ENCODE results near the gene ORC1.
"Not testable (repeated sequence)": the region's sequence is repeated elsewhere in the genome, so short reads cannot be mapped to it uniquely, and the experiment has no call there.

The ORC1 gene

GRCh38 chr1:52414942-52415341 is 10.7 kb upstream of the ORC1 start:
- DNase-seq (ENCODE audit: insufficient read length, low spot score) (no peak), FAIRE-seq (no peak)
- no peak for TF ChIP-seq POLR2A (IDR thresholded peaks at IDR 0.05; ENCODE audit: low read depth, low read length)

GRCh38 chr1:52413410-52413989 is 9.3 kb upstream of the ORC1 start:
- TF ChIP-seq POLR2A (IDR thresholded peaks at IDR 0.05; ENCODE audit: low read depth, low read length): no peak
- no peak for FAIRE-seq
- DNase-seq (ENCODE audit: insufficient read length, low spot score): no peak

- TF ChIP-seq POLR2A (IDR thresholded peaks at IDR 0.05; ENCODE audit: low read depth, low read length): no peak
- FAIRE-seq: no peak
- no peak for DNase-seq (ENCODE audit: insufficient read length, low spot score)
Observed at GRCh38 chr1:52404975-52405338, 734 bp upstream of the ORC1 start.

- no peak for TF ChIP-seq POLR2A (IDR thresholded peaks at IDR 0.05; ENCODE audit: low read depth, low read length)
- peak; percentile 74 for FAIRE-seq
- peak; percentile 52 for DNase-seq (ENCODE audit: insufficient read length, low spot score)
Observed at GRCh38 chr1:52403566-52404115, 582 bp downstream of the ORC1 start.

- no peak for TF ChIP-seq POLR2A (IDR thresholded peaks at IDR 0.05; ENCODE audit: low read depth, low read length)
- DNase-seq (ENCODE audit: insufficient read length, low spot score): no peak
- no peak for FAIRE-seq
Observed at GRCh38 chr1:52402860-52403240, 1.4 kb downstream of the ORC1 start.

- no peak for TF ChIP-seq POLR2A (IDR thresholded peaks at IDR 0.05; ENCODE audit: low read depth, low read length)
- no peak for DNase-seq (ENCODE audit: insufficient read length, low spot score)
- no peak for FAIRE-seq
Observed at GRCh38 chr1:52400131-52400530, 4.1 kb downstream of the ORC1 start.

GRCh38 chr1:52399629-52400028 is 4.6 kb downstream of the ORC1 start:
- DNase-seq (ENCODE audit: insufficient read length, low spot score) (no peak), FAIRE-seq (no peak)
- TF ChIP-seq POLR2A (IDR thresholded peaks at IDR 0.05; ENCODE audit: low read depth, low read length): no peak

GRCh38 chr1:52393174-52393573 is 11.0 kb downstream of the ORC1 start:
- DNase-seq (ENCODE audit: insufficient read length, low spot score) (no peak), FAIRE-seq (no peak)
- TF ChIP-seq POLR2A (IDR thresholded peaks at IDR 0.05; ENCODE audit: low read depth, low read length): no peak

GRCh38 chr1:52386458-52386857 is 17.8 kb downstream of the ORC1 start:
- FAIRE-seq (no peak), DNase-seq (ENCODE audit: insufficient read length, low spot score) (no peak)
- no peak for TF ChIP-seq POLR2A (IDR thresholded peaks at IDR 0.05; ENCODE audit: low read depth, low read length)

GRCh38 chr1:52385376-52385775 is 18.8 kb downstream of the ORC1 start:
- DNase-seq (ENCODE audit: insufficient read length, low spot score): no peak
- TF ChIP-seq POLR2A (IDR thresholded peaks at IDR 0.05; ENCODE audit: low read depth, low read length): no peak
- no peak for FAIRE-seq

- not testable (repeated sequence) for FAIRE-seq; DNase-seq (ENCODE audit: insufficient read length, low spot score)
Observed at GRCh38 chr1:52369851-52370250, 34.4 kb downstream of the ORC1 start.

GRCh38 chr1:52368383-52369172 is 35.6 kb downstream of the ORC1 start:
- FAIRE-seq (no peak), DNase-seq (ENCODE audit: insufficient read length, low spot score) (no peak)
- TF ChIP-seq POLR2A (IDR thresholded peaks at IDR 0.05; ENCODE audit: low read depth, low read length): no peak

- DNase-seq (ENCODE audit: insufficient read length, low spot score) (no peak), FAIRE-seq (no peak)
- TF ChIP-seq POLR2A (IDR thresholded peaks at IDR 0.05; ENCODE audit: low read depth, low read length): no peak
Observed at GRCh38 chr1:52367272-52367671, 37.0 kb downstream of the ORC1 start.

GRCh38 chr1:52366517-52366827 is 37.8 kb downstream of the ORC1 start:
- FAIRE-seq: no peak

More at GRCh38 chr1:52366517-52366827, 37.8 kb downstream of the ORC1 start:
- TF ChIP-seq POLR2A (IDR thresholded peaks at IDR 0.05; ENCODE audit: low read depth, low read length): no peak
- DNase-seq (ENCODE audit: insufficient read length, low spot score): no peak
